Mucosa of stomach (tissue), 1 donor: ENCODE data around the gene PXK.

ENCODE experiments used
- H3K27me3 ChIP-seq: one replicate; pipeline ENCODE4 v1.7.0; 2013; ENCODE audit warnings: mild to moderate bottlenecking, low read length; ENCODE audit not compliant: control insufficient read depth, insufficient read depth
- H3K36me3 ChIP-seq: one replicate; pipeline ENCODE4 v1.7.0; 2013; ENCODE audit warnings: low read length; ENCODE audit not compliant: control insufficient read depth, insufficient read depth
- H3K4me1 ChIP-seq: one replicate; pipeline ENCODE4 v1.7.0; 2013; ENCODE audit warnings: mild to moderate bottlenecking, low read length; ENCODE audit not compliant: control insufficient read depth, insufficient read depth
- H3K4me3 ChIP-seq: one replicate; pipeline ENCODE4 v1.7.0; 2013; ENCODE audit warnings: low read length
- H3K9ac ChIP-seq: one replicate; pipeline ENCODE4 v1.7.0; 2013; ENCODE audit warnings: mild to moderate bottlenecking, low read length, moderate library complexity
- H3K9me3 ChIP-seq: one replicate; pipeline ENCODE4 v1.7.0; 2013; ENCODE audit warnings: mild to moderate bottlenecking, low read length, moderate library complexity; ENCODE audit not compliant: control insufficient read depth
- donor health status: Pancreatic carcinoma.

Gene PXK

DNA sequence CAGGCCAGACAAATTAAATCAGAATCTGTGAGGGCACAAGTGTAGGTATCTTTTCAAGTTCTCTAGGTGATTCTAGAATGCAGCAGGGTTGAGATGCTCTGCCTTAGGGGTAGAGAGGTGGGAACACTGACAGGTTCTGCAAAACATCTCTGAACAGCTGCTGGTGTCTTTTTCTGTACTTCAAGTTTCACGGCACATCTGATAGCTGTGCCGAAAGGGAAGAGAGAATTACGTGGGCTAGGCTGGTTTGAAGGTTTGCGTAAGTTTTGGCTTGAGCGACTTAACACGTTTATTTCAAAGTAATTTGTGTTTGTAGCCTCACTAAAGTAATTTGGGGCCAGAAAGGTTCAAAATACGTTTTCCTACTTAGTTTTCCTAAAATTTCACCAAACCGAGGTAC, 22.5 kb downstream of the PXK start:
- Histone ChIP-seq H3K36me3 (no peaks in the 10 kb centered on the region), H3K4me3 (no peak overlapping the region), H3K4me1 (no peaks in the 10 kb centered on the region), H3K27me3 (no peaks in the 10 kb centered on the region), H3K9ac (no peak overlapping the region), H3K9me3 (no peaks in the 10 kb centered on the region)

GRCh38 chr3:58356054-58356453, 23.4 kb downstream of the PXK start:
- Histone ChIP-seq H3K27me3 (no peaks in the 10 kb centered on the region), H3K9me3 (no peaks in the 10 kb centered on the region), H3K36me3 (no peaks in the 10 kb centered on the region), H3K4me3 (no peak overlapping the region), H3K9ac (no peak overlapping the region), H3K4me1 (no peaks in the 10 kb centered on the region)

DNA sequence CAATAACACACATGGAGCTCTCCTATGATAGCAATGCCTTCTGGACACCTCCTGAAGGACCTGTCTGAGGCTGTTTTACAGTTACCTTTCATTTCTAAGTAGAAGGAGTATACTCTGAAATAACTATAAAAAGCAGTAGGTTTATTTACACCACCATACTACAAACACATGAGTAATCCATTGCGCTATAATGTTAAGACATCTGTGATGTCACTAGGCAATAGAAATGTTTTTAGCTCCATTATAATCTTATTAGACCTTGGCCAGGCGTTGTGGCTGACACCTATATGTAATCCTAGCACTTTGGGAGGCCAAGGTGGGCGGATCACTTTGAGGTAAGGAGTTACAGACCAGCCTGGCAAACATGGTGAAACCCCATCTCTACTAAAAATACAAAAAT, 24.7 kb downstream of the PXK start:
- H3K9ac ChIP-seq, result no peak overlapping the region
- H3K9me3 ChIP-seq, result no peaks in the 10 kb centered on the region

GRCh38 chr3:58358092-58358491, 25.4 kb downstream of the PXK start:
- Histone ChIP-seq H3K36me3 (no peaks in the 10 kb centered on the region), H3K4me1 (no peaks in the 10 kb centered on the region), H3K4me3 (no peak overlapping the region), H3K9ac (no peak overlapping the region), H3K9me3 (no peaks in the 10 kb centered on the region), H3K27me3 (no peaks in the 10 kb centered on the region)

More for the DNA sequence above, 24.7 kb downstream of the PXK start:
- Histone ChIP-seq H3K36me3 (no peaks in the 10 kb centered on the region), H3K4me3 (no peak overlapping the region), H3K27me3 (no peaks in the 10 kb centered on the region), H3K4me1 (no peaks in the 10 kb centered on the region)

DNA sequence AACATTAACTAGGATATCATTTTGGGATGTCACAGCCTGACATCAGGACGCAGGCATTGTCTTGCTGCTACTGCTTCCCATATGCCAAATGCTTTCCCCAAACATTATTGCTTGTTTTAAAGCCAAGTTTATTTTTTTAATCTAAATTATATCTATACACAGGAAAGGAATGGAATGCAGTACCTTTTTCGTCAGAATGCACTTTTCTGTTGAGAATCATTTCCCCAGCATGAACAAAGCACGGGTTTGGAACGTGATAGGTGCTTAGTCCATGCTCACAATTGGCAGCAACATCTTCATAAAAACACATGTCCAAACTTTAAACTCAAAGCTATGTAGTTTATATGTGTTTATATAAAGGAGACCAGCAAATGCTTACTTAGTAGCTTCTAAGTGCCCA, 26.1 kb downstream of the PXK start:
- Histone ChIP-seq H3K36me3 (no peaks in the 10 kb centered on the region), H3K27me3 (no peaks in the 10 kb centered on the region), H3K4me3 (no peak overlapping the region), H3K9ac (no peak overlapping the region), H3K4me1 (no peaks in the 10 kb centered on the region), H3K9me3 (no peaks in the 10 kb centered on the region)

DNA sequence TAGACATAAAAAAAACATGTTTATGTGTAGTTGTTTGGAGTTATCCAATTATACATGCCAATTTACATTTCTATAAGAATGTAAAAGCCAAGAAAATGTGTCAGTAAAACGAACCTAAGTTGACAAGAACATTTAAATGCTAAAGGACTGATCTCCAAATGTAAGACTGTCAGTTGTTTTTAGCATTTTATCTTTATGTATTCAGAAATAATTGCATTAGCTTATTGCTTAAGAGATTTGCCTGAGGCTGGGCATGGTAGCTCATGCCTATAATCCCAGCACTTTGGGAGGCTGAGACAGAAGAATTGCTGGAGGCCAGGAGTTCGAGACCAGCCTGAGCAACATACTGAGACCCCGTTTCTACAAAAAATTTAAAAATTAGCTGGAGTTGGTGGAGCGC, 26.9 kb downstream of the PXK start:
- Histone ChIP-seq H3K4me3 (no peak overlapping the region), H3K9ac (no peak overlapping the region), H3K9me3 (no peaks in the 10 kb centered on the region), H3K27me3 (no peaks in the 10 kb centered on the region), H3K4me1 (no peaks in the 10 kb centered on the region), H3K36me3 (no peaks in the 10 kb centered on the region)

DNA sequence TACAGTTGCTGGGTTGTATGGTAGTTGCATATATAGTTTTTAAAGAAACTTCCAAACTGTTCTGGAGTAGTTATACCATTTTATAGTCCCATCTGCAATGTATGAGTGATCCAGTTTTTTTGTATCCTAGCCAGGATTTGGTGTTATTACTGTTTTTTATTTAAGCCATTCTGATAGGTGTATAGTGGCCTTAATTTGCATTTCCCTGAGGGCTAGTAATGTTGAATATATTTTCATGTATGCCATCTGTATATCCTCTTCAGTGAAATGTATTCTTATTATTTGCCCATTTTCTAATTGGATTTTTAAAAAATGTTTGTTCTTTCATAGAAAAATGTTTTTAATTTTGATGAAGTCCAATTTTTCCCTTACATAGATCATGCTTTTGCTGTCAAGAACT, 29.2 kb downstream of the PXK start:
- Histone ChIP-seq H3K4me1 (no peaks in the 10 kb centered on the region), H3K4me3 (no peak overlapping the region), H3K9ac (no peak overlapping the region), H3K36me3 (no peaks in the 10 kb centered on the region), H3K27me3 (no peaks in the 10 kb centered on the region), H3K9me3 (no peaks in the 10 kb centered on the region)

GRCh38 chr3:58366699-58367098, 34.0 kb downstream of the PXK start:
- H3K4me1 ChIP-seq, result no peaks in the 10 kb centered on the region
- no peak overlapping the region for H3K9ac ChIP-seq
- H3K9me3 ChIP-seq, result no peaks in the 10 kb centered on the region
- no peaks in the 10 kb centered on the region for H3K36me3 ChIP-seq
- no peak overlapping the region for H3K4me3 ChIP-seq
- H3K27me3 ChIP-seq, result no peaks in the 10 kb centered on the region

DNA sequence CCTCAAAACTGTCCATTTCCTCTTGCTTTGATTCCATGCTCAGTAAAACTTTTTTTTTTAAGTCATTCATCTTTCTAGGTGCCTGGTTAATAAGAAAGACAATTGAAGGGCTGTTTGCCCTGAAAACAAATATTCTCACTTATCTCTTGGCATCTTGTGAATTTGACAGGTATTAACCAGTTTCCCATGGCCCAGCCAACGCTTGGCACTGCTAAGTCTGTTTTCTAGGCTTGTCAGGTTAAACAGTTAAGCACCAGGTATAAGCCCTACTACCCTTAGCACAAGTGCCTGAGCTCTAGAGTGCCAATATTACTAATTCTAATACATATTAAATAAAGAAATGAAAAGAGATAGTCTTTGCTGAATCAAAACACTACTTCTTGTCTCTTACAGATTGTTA, 36.3 kb downstream of the PXK start:
- Histone ChIP-seq H3K36me3 (no peaks in the 10 kb centered on the region), H3K9ac (no peak overlapping the region), H3K27me3 (no peaks in the 10 kb centered on the region), H3K4me1 (no peaks in the 10 kb centered on the region), H3K9me3 (no peaks in the 10 kb centered on the region), H3K4me3 (no peak overlapping the region)

- Histone ChIP-seq H3K36me3 (no peaks in the 10 kb centered on the region), H3K9me3 (no peaks in the 10 kb centered on the region), H3K27me3 (no peaks in the 10 kb centered on the region), H3K4me3 (no peak overlapping the region), H3K4me1 (no peaks in the 10 kb centered on the region), H3K9ac (no peak overlapping the region)
Measured at GRCh38 chr3:58369876-58370275, 37.2 kb downstream of the PXK start.

- no peaks in the 10 kb centered on the region for H3K4me1 ChIP-seq
- H3K4me3 ChIP-seq, result no peak overlapping the region
- H3K9me3 ChIP-seq, result no peaks in the 10 kb centered on the region
- no peaks in the 10 kb centered on the region for H3K27me3 ChIP-seq
- no peaks in the 10 kb centered on the region for H3K36me3 ChIP-seq
- no peak overlapping the region for H3K9ac ChIP-seq
Measured at GRCh38 chr3:58370407-58370806, 37.7 kb downstream of the PXK start.

DNA sequence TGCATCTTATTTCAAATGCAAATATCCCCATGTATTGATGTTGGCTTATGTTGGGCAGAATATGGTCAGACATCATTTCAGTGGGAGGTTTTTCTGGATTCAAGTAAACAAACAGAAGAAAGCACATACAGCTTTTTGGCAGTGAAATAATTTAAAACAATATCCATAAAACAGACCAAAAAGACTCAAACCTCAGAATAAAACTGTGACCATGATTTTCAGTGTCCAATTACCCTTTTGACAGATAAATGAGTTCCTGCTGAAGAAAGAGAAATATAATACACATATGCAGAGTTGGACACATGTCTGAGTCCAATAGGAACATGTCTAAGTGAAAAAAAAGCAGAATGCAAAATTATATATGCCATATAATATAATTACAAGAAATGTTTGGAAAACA, 39.1 kb downstream of the PXK start:
- H3K9ac ChIP-seq, result no peak overlapping the region
- H3K27me3 ChIP-seq, result no peaks in the 10 kb centered on the region
- no peaks in the 10 kb centered on the region for H3K36me3 ChIP-seq
- no peaks in the 10 kb centered on the region for H3K9me3 ChIP-seq
- H3K4me3 ChIP-seq, result no peak overlapping the region
- H3K4me1 ChIP-seq, result no peaks in the 10 kb centered on the region

- no peaks in the 10 kb centered on the region for H3K36me3 ChIP-seq
- H3K27me3 ChIP-seq, result no peaks in the 10 kb centered on the region
- no peak overlapping the region for H3K4me3 ChIP-seq
- no peak overlapping the region for H3K9ac ChIP-seq
- no peaks in the 10 kb centered on the region for H3K4me1 ChIP-seq
- H3K9me3 ChIP-seq, result no peaks in the 10 kb centered on the region
Measured at GRCh38 chr3:58375254-58375653, 42.6 kb downstream of the PXK start.
